ENCODE data around the gene TEPSIN.

DNA sequence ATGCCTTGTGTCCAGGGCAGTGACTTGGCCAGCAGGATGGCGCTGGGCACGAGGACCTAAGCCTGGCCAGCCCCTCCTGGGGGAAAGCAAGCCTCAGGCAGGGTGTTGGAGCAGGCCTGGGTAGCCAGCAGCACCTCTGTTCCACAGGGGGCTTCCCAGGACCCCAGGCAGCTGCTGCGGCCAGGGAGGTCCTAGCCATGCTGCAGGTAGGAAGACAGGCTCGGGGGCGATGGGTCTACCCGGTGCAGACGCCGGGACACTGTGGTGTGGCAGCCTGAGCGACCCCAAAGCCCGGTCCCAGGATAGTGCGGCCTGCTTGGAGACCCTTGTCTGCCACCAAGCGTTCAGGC lies 50.4 kb downstream of the TEPSIN start:
- TF ChIP-seq, protein P1, sequence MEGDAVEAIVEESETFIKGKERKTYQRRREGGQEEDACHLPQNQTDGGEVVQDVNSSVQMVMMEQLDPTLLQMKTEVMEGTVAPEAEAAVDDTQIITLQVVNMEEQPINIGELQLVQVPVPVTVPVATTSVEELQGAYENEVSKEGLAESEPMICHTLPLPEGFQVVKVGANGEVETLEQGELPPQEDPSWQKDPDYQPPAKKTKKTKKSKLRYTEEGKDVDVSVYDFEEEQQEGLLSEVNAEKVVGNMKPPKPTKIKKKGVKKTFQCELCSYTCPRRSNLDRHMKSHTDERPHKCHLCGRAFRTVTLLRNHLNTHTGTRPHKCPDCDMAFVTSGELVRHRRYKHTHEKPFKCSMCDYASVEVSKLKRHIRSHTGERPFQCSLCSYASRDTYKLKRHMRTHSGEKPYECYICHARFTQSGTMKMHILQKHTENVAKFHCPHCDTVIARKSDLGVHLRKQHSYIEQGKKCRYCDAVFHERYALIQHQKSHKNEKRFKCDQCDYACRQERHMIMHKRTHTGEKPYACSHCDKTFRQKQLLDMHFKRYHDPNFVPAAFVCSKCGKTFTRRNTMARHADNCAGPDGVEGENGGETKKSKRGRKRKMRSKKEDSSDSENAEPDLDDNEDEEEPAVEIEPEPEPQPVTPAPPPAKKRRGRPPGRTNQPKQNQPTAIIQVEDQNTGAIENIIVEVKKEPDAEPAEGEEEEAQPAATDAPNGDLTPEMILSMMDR (IDR thresholded peaks at IDR 0.05; ENCODE audit: extremely low read depth in 1 of 2, insufficient read depth in 1 of 2, low read depth in 1 of 2, low read length in 2 of 2), result no peak
- TF ChIP-seq POLR2AphosphoS5 (IDR thresholded peaks at IDR 0.05; ENCODE audit: insufficient read depth, low read depth, low read length), result no peak
- TF ChIP-seq, protein P2, sequence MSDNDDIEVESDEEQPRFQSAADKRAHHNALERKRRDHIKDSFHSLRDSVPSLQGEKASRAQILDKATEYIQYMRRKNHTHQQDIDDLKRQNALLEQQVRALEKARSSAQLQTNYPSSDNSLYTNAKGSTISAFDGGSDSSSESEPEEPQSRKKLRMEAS (IDR thresholded peaks at IDR 0.05; ENCODE audit: insufficient read depth, insufficient read length), result no peak
- no peak for TF ChIP-seq EZH2 (IDR thresholded peaks at IDR 0.05; ENCODE audit: borderline replicate concordance, low read depth, low read length, severe bottlenecking)
- no peak for TF ChIP-seq JUN (IDR thresholded peaks at IDR 0.05; ENCODE audit: borderline replicate concordance, insufficient read depth, insufficient read length, low read depth)
- no peak for TF ChIP-seq POLR2A (IDR thresholded peaks at IDR 0.05; ENCODE audit: low read depth, low read length)
- no peak for TF ChIP-seq MYC (IDR thresholded peaks at IDR 0.05; ENCODE audit: low read depth, low read length)
- TF ChIP-seq FOS (IDR thresholded peaks at IDR 0.05; ENCODE audit: borderline replicate concordance, insufficient read depth, low read length), result no peak
- TF ChIP-seq GATA2 (IDR thresholded peaks at IDR 0.05; ENCODE audit: insufficient read depth, insufficient read length, low read depth, low read length), result no peak

Measured in endothelial cell of umbilical vein (primary cell).